HepG2 (cell line): ENCODE measurements around the gene TMBIM6. TPM values are rescaled to one million over a fixed set of nuclear protein-coding genes. Genes with fewer than 3 reads are reported as not detected.

ENCODE experiments used
- AKAP8 ChIP-seq: sonication (generic); formaldehyde crosslinking; IDR thresholded peaks from 2 replicates; pipeline ENCODE4 v1.5.1; 2020; ENCODE audit warnings: mild to moderate bottlenecking, missing genetic modification reagents
- ARNTL ChIP-seq: sonication (generic); formaldehyde crosslinking; IDR thresholded peaks from 2 replicates; pipeline ENCODE4 v1.4.0; 2020; ENCODE audit warnings: mild to moderate bottlenecking, missing genetic modification reagents
- FOXA3 ChIP-seq: IDR thresholded peaks from 2 replicates; pipeline ENCODE4 v1.6.1; 2016; ENCODE audit warnings: missing genetic modification reagents, missing compliant biosample characterization
- HES4 ChIP-seq: sonication (generic); formaldehyde crosslinking; IDR thresholded peaks from 2 replicates; pipeline ENCODE4 v1.9.0; 2021; ENCODE audit warnings: mild to moderate bottlenecking, missing genetic modification reagents, borderline replicate concordance
- KMT2B ChIP-seq: IDR thresholded peaks from 2 replicates; pipeline ENCODE4 v1.6.1; 2016; ENCODE audit warnings: missing genetic modification reagents, missing compliant biosample characterization
- MZF1 ChIP-seq: sonication (generic); formaldehyde crosslinking; IDR thresholded peaks from 2 replicates; pipeline ENCODE4 v1.8.1; 2023; ENCODE audit warnings: mild to moderate bottlenecking, missing genetic modification reagents, borderline replicate concordance
- NR2F6 ChIP-seq, 2 experiments: IDR thresholded peaks; 2 replicates each; pipeline ENCODE4 v1.6.1; 2016; ENCODE audit warnings: antibody characterized with exemption in 1 of 2, mild to moderate bottlenecking in 1 of 2
- PHF20 ChIP-seq: sonication (generic); formaldehyde crosslinking; IDR thresholded peaks from 2 replicates; pipeline ENCODE4 v1.5.0; 2020; ENCODE audit warnings: mild to moderate bottlenecking, missing genetic modification reagents
- PHF21A ChIP-seq: sonication (generic); formaldehyde crosslinking; IDR thresholded peaks from 2 replicates; pipeline ENCODE4 v1.5.0; 2020; ENCODE audit warnings: mild to moderate bottlenecking, missing genetic modification reagents
- SP2 ChIP-seq: sonication (generic); formaldehyde crosslinking; IDR thresholded peaks from 2 replicates; pipeline ENCODE4 v1.5.1; 2020; ENCODE audit warnings: mild to moderate bottlenecking, missing genetic modification reagents
- SRY ChIP-seq: sonication (generic); formaldehyde crosslinking; IDR thresholded peaks from 2 replicates; pipeline ENCODE4 v1.8.0; 2022; ENCODE audit warnings: mild to moderate bottlenecking, missing genetic modification reagents
- TBP ChIP-seq: sonication (generic); formaldehyde crosslinking; IDR thresholded peaks from 2 replicates; pipeline ENCODE4 v1.5.0; 2020; ENCODE audit warnings: missing genetic modification reagents
- ZKSCAN1 ChIP-seq: fragments of 150-350 bp; IDR thresholded peaks from 2 replicates; pipeline ENCODE4 v1.6.1; 2014; ENCODE audit warnings: low read length
- ZNF224 ChIP-seq: sonication (generic); formaldehyde crosslinking; IDR thresholded peaks from 2 replicates; pipeline ENCODE4 v1.5.0; 2020; ENCODE audit warnings: mild to moderate bottlenecking, missing genetic modification reagents
- ZNF256 ChIP-seq: sonication (generic); formaldehyde crosslinking; conservative IDR thresholded peaks from 2 replicates; pipeline ENCODE4 v1.4.0; 2020; ENCODE audit warnings: missing genetic modification reagents
- ZNF333 ChIP-seq: sonication (generic); formaldehyde crosslinking; IDR thresholded peaks from 2 replicates; pipeline ENCODE4 v1.4.0; 2020; ENCODE audit warnings: mild to moderate bottlenecking, missing genetic modification reagents, borderline replicate concordance
- ZNF547 ChIP-seq: sonication (generic); formaldehyde crosslinking; IDR thresholded peaks from 2 replicates; pipeline ENCODE4 v1.5.1; 2020; ENCODE audit warnings: mild to moderate bottlenecking, missing genetic modification reagents
- ZNF569 ChIP-seq: sonication (generic); formaldehyde crosslinking; IDR thresholded peaks from 2 replicates; pipeline ENCODE4 v1.5.0; 2020; ENCODE audit warnings: mild to moderate bottlenecking, missing genetic modification reagents, moderate library complexity, borderline replicate concordance
- ZNF747 ChIP-seq: sonication (generic); formaldehyde crosslinking; IDR thresholded peaks from 2 replicates; pipeline ENCODE4 v1.8.1; 2023; ENCODE audit warnings: missing genetic modification reagents, mild to moderate bottlenecking, borderline replicate concordance
- ZNF781 ChIP-seq: sonication (generic); formaldehyde crosslinking; IDR thresholded peaks from 2 replicates; pipeline ENCODE4 v1.5.1; 2020; ENCODE audit warnings: borderline replicate concordance, mild to moderate bottlenecking, missing genetic modification reagents; ENCODE audit errors: not compliant biosample characterization
- ZNF788 ChIP-seq: sonication (generic); formaldehyde crosslinking; IDR thresholded peaks from 2 replicates; pipeline ENCODE4 v1.5.0; 2020; ENCODE audit warnings: mild to moderate bottlenecking, missing genetic modification reagents, borderline replicate concordance
- polyA plus RNA-seq, 8 experiments: library from polyadenylated mRNA; depleted of rRNA in 3 of 8; stranded (reverse) in 7 of 8; unstranded in 1 of 8; fragments of >200 nt; fragmentation: Illumina TruSeq in 4 of 8; extraction: Trizol in 4 of 8; gene quantifications; 2 replicates each; pipeline versions ENCODE4 v1.2.1 to v1.2.3, GENCODE V29; 2011 to 2016; ENCODE audit warnings: low read depth in 4 of 8, missing spikeins in 1 of 8, mixed read lengths in 1 of 8; ENCODE audit not compliant: insufficient read depth in 1 of 8
- total RNA-seq, 5 experiments: library from RNA; depleted of rRNA; stranded (reverse); fragments of >200 nt; fragmentation: Illumina TruSeq; extraction: Trizol; gene quantifications; 2 replicates each; pipeline ENCODE4 v1.2.3, GENCODE V29; 2016; ENCODE audit warnings: low read depth in 1 of 5
- TF ChIP-seq, protein P1 (sequence below): sonication (generic); formaldehyde crosslinking; IDR thresholded peaks from 2 replicates; pipeline ENCODE4 v1.4.0; 2020; ENCODE audit warnings: mild to moderate bottlenecking, missing genetic modification reagents
- TF ChIP-seq, protein P2 (sequence below): sonication (generic); formaldehyde crosslinking; IDR thresholded peaks from 2 replicates; pipeline ENCODE4 v1.8.1; 2023; ENCODE audit warnings: missing genetic modification reagents, mild to moderate bottlenecking, borderline replicate concordance
- TF ChIP-seq, protein P3 (sequence below): IDR thresholded peaks from 2 replicates; pipeline ENCODE4 v1.6.1; 2016
- TF ChIP-seq, protein P4 (sequence below): sonication (generic); formaldehyde crosslinking; IDR thresholded peaks from 2 replicates; pipeline ENCODE4 v1.8.0; 2023; ENCODE audit warnings: mild to moderate bottlenecking, missing genetic modification reagents

TMBIM6 gene
- total and polyA plus RNA-seq, 2 of the 13 experiments (the other 11 are each of a cell fraction or from before 2014, with no cell fraction given): 412 to 468 TPM

DNA sequence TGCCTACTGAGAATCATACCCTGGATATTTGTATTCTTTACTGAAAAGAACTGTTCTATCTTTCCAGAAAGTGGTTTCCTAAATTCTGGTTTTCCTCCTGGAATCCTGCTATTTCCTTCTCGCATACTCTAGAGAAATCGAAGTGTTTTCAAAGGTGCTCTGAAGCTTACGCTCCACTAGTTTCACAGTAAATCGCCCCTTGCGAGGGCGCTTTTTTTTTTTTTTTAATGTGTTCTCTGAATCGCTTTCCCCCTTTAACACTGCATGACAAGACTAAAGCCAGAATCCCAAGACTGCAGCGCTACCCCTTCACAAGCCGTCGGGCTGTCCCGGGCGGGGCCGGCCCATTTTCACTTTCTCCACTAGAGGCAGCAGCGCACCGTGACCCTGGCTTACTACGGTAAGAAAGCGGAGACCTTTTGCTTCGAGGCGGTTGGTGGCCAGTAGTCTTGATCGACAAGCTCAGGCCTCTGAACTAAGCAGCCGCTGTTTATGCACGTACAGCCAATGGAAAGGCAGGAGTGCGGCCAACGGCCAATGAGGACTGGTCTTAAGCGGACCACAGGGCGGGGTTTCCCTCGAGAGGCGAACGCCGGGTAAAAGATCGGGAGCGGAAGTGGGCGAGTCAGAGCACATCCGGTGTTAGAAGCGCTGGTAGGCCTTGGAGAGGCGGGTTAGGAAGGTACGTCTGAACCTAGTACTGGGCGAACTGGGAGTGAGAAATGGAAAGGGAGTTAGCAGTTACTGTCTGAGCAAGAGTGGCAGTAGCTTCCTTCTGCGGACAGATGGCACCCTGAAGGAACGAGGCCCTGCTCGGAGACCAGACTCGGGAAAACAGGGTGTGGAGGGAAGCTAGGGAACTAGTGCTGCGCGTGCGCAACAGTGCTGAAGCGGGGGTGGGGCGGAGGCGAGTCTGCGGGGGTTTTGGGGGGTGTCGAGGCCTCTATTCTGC, at the start of gene TMBIM6 (continued):
- peak; percentile 60; the same call in 1 of the 2 replicates for TF ChIP-seq ZNF547 (CRISPR knock-in tag)
- TF ChIP-seq, protein P1, sequence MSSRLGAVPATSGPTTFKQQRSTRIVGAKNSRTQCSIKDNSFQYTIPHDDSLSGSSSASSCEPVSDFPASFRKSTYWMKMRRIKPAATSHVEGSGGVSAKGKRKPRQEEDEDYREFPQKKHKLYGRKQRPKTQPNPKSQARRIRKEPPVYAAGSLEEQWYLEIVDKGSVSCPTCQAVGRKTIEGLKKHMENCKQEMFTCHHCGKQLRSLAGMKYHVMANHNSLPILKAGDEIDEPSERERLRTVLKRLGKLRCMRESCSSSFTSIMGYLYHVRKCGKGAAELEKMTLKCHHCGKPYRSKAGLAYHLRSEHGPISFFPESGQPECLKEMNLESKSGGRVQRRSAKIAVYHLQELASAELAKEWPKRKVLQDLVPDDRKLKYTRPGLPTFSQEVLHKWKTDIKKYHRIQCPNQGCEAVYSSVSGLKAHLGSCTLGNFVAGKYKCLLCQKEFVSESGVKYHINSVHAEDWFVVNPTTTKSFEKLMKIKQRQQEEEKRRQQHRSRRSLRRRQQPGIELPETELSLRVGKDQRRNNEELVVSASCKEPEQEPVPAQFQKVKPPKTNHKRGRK: no peak
- TF ChIP-seq, protein P2, sequence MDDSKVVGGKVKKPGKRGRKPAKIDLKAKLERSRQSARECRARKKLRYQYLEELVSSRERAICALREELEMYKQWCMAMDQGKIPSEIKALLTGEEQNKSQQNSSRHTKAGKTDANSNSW (CRISPR knock-in tag): peak; percentile 65; the same call in 1 of the 2 replicates
- TF ChIP-seq AKAP8 (CRISPR knock-in tag): no peak
- TF ChIP-seq FOXA3 (CRISPR knock-in tag): peak; percentile 54; the same call in 1 of the 2 replicates
- peak; percentile 65 for TF ChIP-seq NR2F6 (IDR thresholded peaks at IDR 0.05)
- peak; percentile 77; the same call in 1 of the 2 replicates for TF ChIP-seq NR2F6 (CRISPR knock-in tag; IDR thresholded peaks at IDR 0.05)
- TF ChIP-seq, protein P3, sequence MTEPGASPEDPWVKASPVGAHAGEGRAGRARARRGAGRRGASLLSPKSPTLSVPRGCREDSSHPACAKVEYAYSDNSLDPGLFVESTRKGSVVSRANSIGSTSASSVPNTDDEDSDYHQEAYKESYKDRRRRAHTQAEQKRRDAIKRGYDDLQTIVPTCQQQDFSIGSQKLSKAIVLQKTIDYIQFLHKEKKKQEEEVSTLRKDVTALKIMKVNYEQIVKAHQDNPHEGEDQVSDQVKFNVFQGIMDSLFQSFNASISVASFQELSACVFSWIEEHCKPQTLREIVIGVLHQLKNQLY (CRISPR knock-in tag): 0 out of 2 replicates have a peak, but pooled peaks have one; percentile 21
- TF ChIP-seq ZKSCAN1: peak; percentile 39; the same call in 1 of the 2 replicates
- TF ChIP-seq PHF20 (CRISPR knock-in tag): peak; percentile 85
- TF ChIP-seq ZNF333 (CRISPR knock-in tag): no peak
- peak; percentile 18 for TF ChIP-seq ZNF781 (CRISPR knock-in tag)
- peak; percentile 76; the same call in 1 of the 2 replicates for TF ChIP-seq HES4
- TF ChIP-seq SRY (CRISPR knock-in tag): peak; percentile 46; the same call in 1 of the 2 replicates
- peak; percentile 77 for TF ChIP-seq KMT2B
- peak; percentile 33; the same call in 1 of the 2 replicates for TF ChIP-seq ZNF747 (CRISPR knock-in tag)
- no peak for TF ChIP-seq ZNF569 (CRISPR knock-in tag)
- TF ChIP-seq, protein P4, sequence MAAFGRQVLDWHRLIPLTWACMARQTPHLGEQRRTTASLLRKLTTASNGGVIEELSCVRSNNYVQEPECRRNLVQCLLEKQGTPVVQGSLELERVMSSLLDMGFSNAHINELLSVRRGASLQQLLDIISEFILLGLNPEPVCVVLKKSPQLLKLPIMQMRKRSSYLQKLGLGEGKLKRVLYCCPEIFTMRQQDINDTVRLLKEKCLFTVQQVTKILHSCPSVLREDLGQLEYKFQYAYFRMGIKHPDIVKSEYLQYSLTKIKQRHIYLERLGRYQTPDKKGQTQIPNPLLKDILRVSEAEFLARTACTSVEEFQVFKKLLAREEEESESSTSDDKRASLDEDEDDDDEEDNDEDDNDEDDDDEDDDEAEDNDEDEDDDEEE (CRISPR knock-in tag): no peak
- 0 out of 2 replicates have a peak, but pooled peaks have one; percentile 34 for TF ChIP-seq ZNF224 (CRISPR knock-in tag)
- TF ChIP-seq MZF1 (CRISPR knock-in tag): no peak
- TF ChIP-seq SP2: peak; percentile 87
- peak; percentile 82; the same call in 1 of the 2 replicates for TF ChIP-seq ZNF788
- peak; percentile 67; the same call in 1 of the 2 replicates for TF ChIP-seq ZNF256 (CRISPR knock-in tag)
- TF ChIP-seq TBP (CRISPR knock-in tag): no peak
- peak; percentile 92 for TF ChIP-seq PHF21A
- peak; percentile 49; the same call in 1 of the 2 replicates for TF ChIP-seq ARNTL
